ENCODE data around the gene MRPL14. TPM values are rescaled to one million over a fixed set of nuclear protein-coding genes. Genes with fewer than 3 reads are reported as not detected.

MRPL14 gene
- 55.0 TPM for total RNA-seq
- 10 to 100 TPM; 36.7 to 44.3 (median 40.4) TPM for polyA plus RNA-seq (ENCODE audit: insufficient read depth in 1 of 8, insufficient read length in 8 of 8, low replicate concordance in 1 of 8)
- long read RNA-seq, donor 1, transcript MRPL14-201 (3 exons, 959 nt) = major isoform, 10 of 18 reads
- long read RNA-seq, donor 1, partial matches to known transcripts = 8 of 18 reads
- long read RNA-seq, donor 1, other reads (novel, unspliced or antisense) = 0 of 18 reads
- long read RNA-seq, donor 2, partial matches to known transcripts = 0 of 2 reads
- long read RNA-seq, donor 2, other reads (novel, unspliced or antisense) = 0 of 2 reads
- long read RNA-seq, donor 3, transcript MRPL14-201 (3 exons, 959 nt) = major isoform, 22 of 33 reads
- long read RNA-seq, donor 3, partial matches to known transcripts = 11 of 33 reads
- long read RNA-seq, donor 3, other reads (novel, unspliced or antisense) = 0 of 33 reads
- long read RNA-seq, donor 4, transcript MRPL14-201 (3 exons, 959 nt) = major isoform, 15 of 15 reads
- long read RNA-seq, donor 4, partial matches to known transcripts = 0 of 15 reads
- long read RNA-seq, donor 4, other reads (novel, unspliced or antisense) = 0 of 15 reads
- long read RNA-seq, donor 5, transcript MRPL14-201 (3 exons, 959 nt) = major isoform, 50 of 79 reads
- long read RNA-seq, donor 5, partial matches to known transcripts = 13 of 79 reads
- long read RNA-seq, donor 5, other reads (novel, unspliced or antisense) = 16 of 79 reads
- long read RNA-seq, donor 6, transcript MRPL14-201 (3 exons, 959 nt) = major isoform, 43 of 98 reads
- long read RNA-seq, donor 6, partial matches to known transcripts = 35 of 98 reads
- long read RNA-seq, donor 6, other reads (novel, unspliced or antisense) = 20 of 98 reads
- long read RNA-seq, donor 7, transcript MRPL14-201 (3 exons, 959 nt) = major isoform, 20 of 38 reads
- long read RNA-seq, donor 7, partial matches to known transcripts = 18 of 38 reads
- long read RNA-seq, donor 7, other reads (novel, unspliced or antisense) = 0 of 38 reads
- long read RNA-seq, donor 8, transcript MRPL14-201 (3 exons, 959 nt) = major isoform, 22 of 22 reads
- long read RNA-seq, donor 8, partial matches to known transcripts = 0 of 22 reads
- long read RNA-seq, donor 8, other reads (novel, unspliced or antisense) = 0 of 22 reads
- long read RNA-seq, donor 9, transcript MRPL14-201 (3 exons, 959 nt) = major isoform, 29 of 1,720 reads
- long read RNA-seq, donor 9, partial matches to known transcripts = 1,691 of 1,720 reads
- long read RNA-seq, donor 9, other reads (novel, unspliced or antisense) = 0 of 1,720 reads
- long read RNA-seq, donor 10, transcript MRPL14-201 (3 exons, 959 nt) = major isoform, 32 of 32 reads
- long read RNA-seq, donor 10, partial matches to known transcripts = 0 of 32 reads
- long read RNA-seq, donor 10, other reads (novel, unspliced or antisense) = 0 of 32 reads
- long read RNA-seq, donor 11, transcript MRPL14-201 (3 exons, 959 nt) = major isoform, 23 of 56 reads
- long read RNA-seq, donor 11, partial matches to known transcripts = 28 of 56 reads
- long read RNA-seq, donor 11, other reads (novel, unspliced or antisense) = 5 of 56 reads

- WGBS (ENCODE audit: insufficient coverage) = under 1% methylated on average over 36 of the region's 80 CpGs
- Histone ChIP-seq H3K4me1 (ENCODE audit: control insufficient read depth, insufficient read depth, low read length) (peaks cover 29% of the 10 kb centered on the region), H3K4me3 (ENCODE audit: low read length) (peak within 1 kb of the TSS; percentile 91), H3K36me3 (ENCODE audit: control insufficient read depth, insufficient read depth, low read length) (no peaks in the 10 kb centered on the region), H3K27me3 (ENCODE audit: control insufficient read depth, insufficient read depth, low read length) (no peaks in the 10 kb centered on the region), H3K9me3 (replicated peaks; ENCODE audit: control insufficient read depth, low read depth, low read length) (no peaks in the 10 kb centered on the region), H3K27ac (ENCODE audit: low read length) (peak within 1 kb of the TSS; percentile 97)
- DNase-seq = peak; percentile 96
These were observed at the start of gene MRPL14, which contains the start of gene TMEM63B for GRCh38 chr6:44127186-44128019. MRPL14 (minus strand) TSS chr6:44127452; CDS start chr6:44116611, 10,841 bp downstream. TMEM63B (plus strand) TSS chr6:44127554; CDS start chr6:44134585, 7,031 bp downstream.

GRCh38 chr6:44176130-44176761 is 49.0 kb upstream of the MRPL14 start:
- H3K27me3 ChIP-seq (ENCODE audit: control insufficient read depth, insufficient read depth, low read length) = no peaks in the 10 kb centered on the region
- no peak for DNase-seq
- no peaks in the 10 kb centered on the region for H3K9me3 ChIP-seq (replicated peaks; ENCODE audit: control insufficient read depth, low read depth, low read length)
- no peak overlapping the region for H3K27ac ChIP-seq (ENCODE audit: low read length)
- no peaks in the 10 kb centered on the region for H3K36me3 ChIP-seq (ENCODE audit: control insufficient read depth, insufficient read depth, low read length)
- no peak overlapping the region for H3K4me3 ChIP-seq (ENCODE audit: low read length)
- 77% methylated on average over 5 of the region's 15 CpGs for WGBS (ENCODE audit: insufficient coverage)
- peaks cover 20% of the 10 kb centered on the region for H3K4me1 ChIP-seq (ENCODE audit: control insufficient read depth, insufficient read depth, low read length)

GRCh38 chr6:44172731-44173500 is 45.7 kb upstream of the MRPL14 start:
- 32% methylated on average over 11 of the region's 15 CpGs for WGBS (ENCODE audit: insufficient coverage)
- Histone ChIP-seq H3K9me3 (replicated peaks; ENCODE audit: control insufficient read depth, low read depth, low read length) (no peaks in the 10 kb centered on the region), H3K4me1 (ENCODE audit: control insufficient read depth, insufficient read depth, low read length) (peaks cover 25% of the 10 kb centered on the region), H3K27me3 (ENCODE audit: control insufficient read depth, insufficient read depth, low read length) (no peaks in the 10 kb centered on the region), H3K27ac (ENCODE audit: low read length) (no peak overlapping the region), H3K36me3 (ENCODE audit: control insufficient read depth, insufficient read depth, low read length) (no peaks in the 10 kb centered on the region), H3K4me3 (ENCODE audit: low read length) (no peak overlapping the region)
- peak; percentile 87 for DNase-seq

DNA sequence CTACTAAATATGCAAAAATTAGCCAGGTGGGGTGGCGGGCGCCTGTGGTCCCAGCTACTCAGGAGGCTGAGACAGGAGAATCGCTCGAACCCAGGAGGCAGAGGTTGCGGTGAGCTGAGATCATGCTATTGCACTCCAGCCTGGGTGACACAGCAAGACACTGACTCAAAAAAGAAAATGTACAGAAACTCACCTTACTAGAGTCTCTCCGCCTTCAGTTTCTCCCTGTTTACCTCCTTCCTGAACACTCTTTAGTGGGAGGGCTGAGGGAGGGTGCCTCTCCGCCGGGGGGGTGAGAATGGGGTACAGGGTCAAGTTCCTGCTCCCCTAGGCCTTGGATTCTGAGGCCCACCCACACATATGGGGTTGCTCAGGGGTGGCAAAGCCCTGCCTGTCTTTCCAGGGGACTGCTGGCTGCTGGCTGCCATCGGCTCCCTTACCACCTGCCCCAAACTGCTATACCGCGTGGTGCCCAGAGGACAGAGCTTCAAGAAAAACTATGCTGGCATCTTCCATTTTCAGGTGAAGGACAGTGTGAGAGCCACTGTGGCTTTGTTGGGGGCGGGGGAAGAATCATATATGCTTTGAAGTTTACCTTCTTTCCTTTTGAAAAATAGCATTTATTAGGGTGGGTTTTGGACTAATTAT is 44.8 kb upstream of the MRPL14 start:
- Histone ChIP-seq H3K4me1 (ENCODE audit: control insufficient read depth, insufficient read depth, low read length) (peaks cover 22% of the 10 kb centered on the region), H3K4me3 (ENCODE audit: low read length) (no peak overlapping the region), H3K27ac (ENCODE audit: low read length) (no peak overlapping the region), H3K9me3 (replicated peaks; ENCODE audit: control insufficient read depth, low read depth, low read length) (no peaks in the 10 kb centered on the region), H3K27me3 (ENCODE audit: control insufficient read depth, insufficient read depth, low read length) (no peaks in the 10 kb centered on the region), H3K36me3 (ENCODE audit: control insufficient read depth, insufficient read depth, low read length) (no peaks in the 10 kb centered on the region)
- WGBS (ENCODE audit: insufficient coverage) = 91% methylated on average over 4 of the region's 12 CpGs
- DNase-seq = no peak

DNA sequence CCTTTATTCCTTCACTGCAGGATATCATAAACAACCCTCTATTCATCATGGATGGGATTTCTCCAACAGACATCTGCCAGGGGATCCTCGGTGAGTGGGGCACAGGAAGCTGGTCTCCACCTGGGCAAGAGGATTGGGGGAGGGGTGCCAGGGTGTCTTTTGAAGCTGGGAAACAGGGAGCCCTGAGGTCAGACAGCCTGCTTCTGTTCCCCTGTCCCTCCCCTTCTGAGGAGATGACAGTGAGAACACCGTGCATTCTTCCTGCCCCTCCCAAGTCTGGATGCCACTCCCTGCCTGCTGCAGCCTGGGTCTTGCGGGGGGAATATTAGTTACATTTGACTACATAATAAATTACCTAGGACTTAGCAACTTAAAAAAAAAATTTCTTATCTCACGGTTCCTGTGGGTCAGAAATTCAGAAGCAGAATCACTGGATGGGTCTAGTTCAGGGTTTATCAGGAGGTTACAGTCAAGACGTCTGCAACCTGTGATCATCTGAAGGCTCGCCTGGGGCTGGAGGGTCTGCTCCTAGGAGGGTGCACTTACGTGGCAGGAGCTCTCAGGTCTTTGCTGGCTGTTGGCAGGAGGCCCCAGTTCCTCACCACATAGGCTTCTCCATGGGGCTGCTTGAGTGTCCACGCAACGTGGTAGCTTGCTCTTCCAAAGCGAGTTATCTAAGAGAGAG is 42.8 kb upstream of the MRPL14 start:
- H3K36me3 ChIP-seq (ENCODE audit: control insufficient read depth, insufficient read depth, low read length) = no peaks in the 10 kb centered on the region
- DNase-seq = no peak
- peaks cover 14% of the 10 kb centered on the region for H3K4me1 ChIP-seq (ENCODE audit: control insufficient read depth, insufficient read depth, low read length)
- no peak overlapping the region for H3K4me3 ChIP-seq (ENCODE audit: low read length)
- H3K27ac ChIP-seq (ENCODE audit: low read length) = no peak overlapping the region
- no peaks in the 10 kb centered on the region for H3K9me3 ChIP-seq (replicated peaks; ENCODE audit: control insufficient read depth, low read depth, low read length)
- no peaks in the 10 kb centered on the region for H3K27me3 ChIP-seq (ENCODE audit: control insufficient read depth, insufficient read depth, low read length)
- 69% methylated on average over 3 of the region's 10 CpGs for WGBS (ENCODE audit: insufficient coverage)

- Histone ChIP-seq H3K4me1 (ENCODE audit: control insufficient read depth, insufficient read depth, low read length) (peaks cover 14% of the 10 kb centered on the region), H3K27me3 (ENCODE audit: control insufficient read depth, insufficient read depth, low read length) (peaks cover 3% of the 10 kb centered on the region), H3K27ac (ENCODE audit: low read length) (no peak overlapping the region), H3K4me3 (ENCODE audit: low read length) (no peak overlapping the region), H3K36me3 (ENCODE audit: control insufficient read depth, insufficient read depth, low read length) (no peaks in the 10 kb centered on the region), H3K9me3 (replicated peaks; ENCODE audit: control insufficient read depth, low read depth, low read length) (no peaks in the 10 kb centered on the region)
- WGBS (ENCODE audit: insufficient coverage) = 63% methylated on average over 6 of the region's 9 CpGs
- DNase-seq = no peak
These were observed 41.9 kb upstream of the MRPL14 start for GRCh38 chr6:44169154-44169553.

GRCh38 chr6:44167567-44167966 is 40.3 kb upstream of the MRPL14 start:
- 90% methylated on average over 1 of the region's 1 CpG for WGBS (ENCODE audit: insufficient coverage)
- Histone ChIP-seq H3K9me3 (replicated peaks; ENCODE audit: control insufficient read depth, low read depth, low read length) (no peaks in the 10 kb centered on the region), H3K36me3 (ENCODE audit: control insufficient read depth, insufficient read depth, low read length) (no peaks in the 10 kb centered on the region), H3K4me1 (ENCODE audit: control insufficient read depth, insufficient read depth, low read length) (peaks cover 7% of the 10 kb centered on the region), H3K27me3 (ENCODE audit: control insufficient read depth, insufficient read depth, low read length) (peaks cover 5% of the 10 kb centered on the region), H3K4me3 (ENCODE audit: low read length) (no peak overlapping the region), H3K27ac (ENCODE audit: low read length) (no peak overlapping the region)
- no peak for DNase-seq
